A673 (cell line): ENCODE results near the gene HSD17B14. TPM values are rescaled to one million over a fixed set of nuclear protein-coding genes. Genes with fewer than 3 reads are reported as not detected.

ENCODE experiments used
- BruUV-seq: library from RNA; stranded (reverse); fragments of 400-500 nt; replicated peaks from 2 replicates; lab custom pipeline; 2021; lab: Mats Ljungman, UMichigan
- CTCF ChIA-PET: fragments of 300-600 bp; sonication (Branson Sonifier 250); formaldehyde crosslinking; loops from one replicate; lab custom pipeline; 2022; ENCODE audit warnings: antibody characterized with exemption; lab: Charles Lee
- POLR2A ChIA-PET: fragments of 300-600 bp; sonication (Branson Sonifier 250); formaldehyde crosslinking; loops from one replicate; lab custom pipeline; 2022; ENCODE audit warnings: antibody characterized with exemption; ENCODE audit not compliant: low non-redundant PET; lab: Charles Lee
- DNase-seq: peaks from one replicate; pipeline ENCODE4 v3.0.0-alpha.2; 2015; ENCODE audit warnings: low spot score
- H3K27ac ChIP-seq: fragments of 200-600 bp; sonication (generic); 2 replicates; pipeline ENCODE4 v1.5.1; 2016; ENCODE audit warnings: mixed run types, low read depth, mild to moderate bottlenecking, mixed read lengths, antibody characterized with exemption, low read length; ENCODE audit not compliant: poor library complexity, severe bottlenecking
- H3K27me3 ChIP-seq: fragments of 200-600 bp; sonication (generic); replicated peaks from 2 replicates; pipeline ENCODE4 v1.6.1; 2017; ENCODE audit warnings: mixed run types, low read depth, mild to moderate bottlenecking, mixed read lengths, antibody characterized with exemption, low read length; ENCODE audit not compliant: insufficient read depth, poor library complexity
- H3K36me3 ChIP-seq: fragments of 200-600 bp; sonication (generic); 2 replicates; pipeline ENCODE4 v1.6.1; 2016; ENCODE audit warnings: mixed run types, mild to moderate bottlenecking, mixed read lengths, antibody characterized with exemption, low read length; ENCODE audit not compliant: insufficient read depth, poor library complexity, severe bottlenecking
- H3K4me1 ChIP-seq: fragments of 200-600 bp; sonication (generic); 2 replicates; pipeline ENCODE4 v1.6.1; 2017; ENCODE audit warnings: mixed run types, mild to moderate bottlenecking, mixed read lengths, antibody characterized with exemption, low read length; ENCODE audit not compliant: insufficient read depth, poor library complexity, severe bottlenecking
- H3K4me3 ChIP-seq: fragments of 200-600 bp; sonication (generic); 2 replicates; pipeline ENCODE4 v1.5.1; 2016; ENCODE audit warnings: low read depth, mixed run types, mild to moderate bottlenecking, mixed read lengths, low read length; ENCODE audit not compliant: poor library complexity, severe bottlenecking
- H3K9me3 ChIP-seq: fragments of 200-600 bp; sonication (generic); 2 replicates; pipeline ENCODE4 v1.6.1; 2016; ENCODE audit warnings: mixed run types, low read depth, mild to moderate bottlenecking, mixed read lengths, antibody characterized with exemption, low read length; ENCODE audit not compliant: poor library complexity, severe bottlenecking
- EZH2 ChIP-seq: fragments of 200-600 bp; sonication (generic); IDR thresholded peaks from 2 replicates; pipeline ENCODE4 v1.6.1; 2017; ENCODE audit warnings: borderline replicate concordance, low read depth, mild to moderate bottlenecking, mixed read lengths, antibody characterized with exemption, low read length; ENCODE audit not compliant: poor library complexity, severe bottlenecking
- intact Hi-C: fragments of 100-400 bp; cut with micrococcal nuclease; formaldehyde crosslinking; loops from one replicate; pipeline ENCODE4 v1.10.0; 2022; ENCODE audit not compliant: unreplicated experiment
- total RNA-seq: library from RNA; stranded (reverse); gene quantifications from 2 replicates; pipeline ENCODE4 v1.2.3, GENCODE V29; 2021
- TF ChIP-seq, protein P1 (sequence below): fragments of 300-800, 200-600 bp; sonication (generic); conservative IDR thresholded peaks from 2 replicates; pipeline ENCODE4 v1.5.1; 2017; ENCODE audit warnings: low read depth, mild to moderate bottlenecking, antibody characterized with exemption, low read length, moderate library complexity, mixed read lengths

The HSD17B14 gene
- total RNA-seq, 1 experiment from 2014 or later = 2.0 TPM

- POLR2A ChIA-PET = no interaction called here
- H3K27ac ChIP-seq = peak overlapping the region; percentile 74
- peak; percentile 83 for DNase-seq
These were observed 24.0 kb downstream of the HSD17B14 start for GRCh38 chr19:48812094-48812929.

GRCh38 chr19:48810151-48810550 is 26.1 kb downstream of the HSD17B14 start:
- peaks cover 17% of the 10 kb centered on the region for H3K4me1 ChIP-seq
- no peaks in the 10 kb centered on the region for H3K9me3 ChIP-seq
- H3K27ac ChIP-seq = peak overlapping the region; percentile 60
- H3K4me3 ChIP-seq = peak overlapping the region; percentile 67
- H3K27me3 ChIP-seq = no peaks in the 10 kb centered on the region
- TF ChIP-seq EZH2 = no peak
- TF ChIP-seq, protein P1, sequence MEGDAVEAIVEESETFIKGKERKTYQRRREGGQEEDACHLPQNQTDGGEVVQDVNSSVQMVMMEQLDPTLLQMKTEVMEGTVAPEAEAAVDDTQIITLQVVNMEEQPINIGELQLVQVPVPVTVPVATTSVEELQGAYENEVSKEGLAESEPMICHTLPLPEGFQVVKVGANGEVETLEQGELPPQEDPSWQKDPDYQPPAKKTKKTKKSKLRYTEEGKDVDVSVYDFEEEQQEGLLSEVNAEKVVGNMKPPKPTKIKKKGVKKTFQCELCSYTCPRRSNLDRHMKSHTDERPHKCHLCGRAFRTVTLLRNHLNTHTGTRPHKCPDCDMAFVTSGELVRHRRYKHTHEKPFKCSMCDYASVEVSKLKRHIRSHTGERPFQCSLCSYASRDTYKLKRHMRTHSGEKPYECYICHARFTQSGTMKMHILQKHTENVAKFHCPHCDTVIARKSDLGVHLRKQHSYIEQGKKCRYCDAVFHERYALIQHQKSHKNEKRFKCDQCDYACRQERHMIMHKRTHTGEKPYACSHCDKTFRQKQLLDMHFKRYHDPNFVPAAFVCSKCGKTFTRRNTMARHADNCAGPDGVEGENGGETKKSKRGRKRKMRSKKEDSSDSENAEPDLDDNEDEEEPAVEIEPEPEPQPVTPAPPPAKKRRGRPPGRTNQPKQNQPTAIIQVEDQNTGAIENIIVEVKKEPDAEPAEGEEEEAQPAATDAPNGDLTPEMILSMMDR = no peak
- no peak for DNase-seq
- H3K36me3 ChIP-seq = peaks cover 5% of the 10 kb centered on the region
- intact Hi-C loops = no loop called here
- ChIA-PET CTCF (interaction anchor here (1.0 to 1.8 kb wide), 2 partner anchors 15 to 22 kb away, joined by 3 to 4 read pairs; no protein-coding TSS in a partner anchor), POLR2A (interaction anchor here (0.6 kb wide), 1 partner anchor 155 kb away, joined by 3 read pairs; no protein-coding TSS in a partner anchor)
- TSS peak; percentile 77 for BruUV-seq

More at GRCh38 chr19:48812094-48812929, 24.0 kb downstream of the HSD17B14 start:
- no peaks in the 10 kb centered on the region for H3K9me3 ChIP-seq
- H3K4me3 ChIP-seq = peak overlapping the region; percentile 33
- intact Hi-C loops = no loop called here
- H3K27me3 ChIP-seq = no peaks in the 10 kb centered on the region
- no TSS peak for BruUV-seq
- peaks cover 17% of the 10 kb centered on the region for H3K4me1 ChIP-seq
- TF ChIP-seq EZH2 = no peak
- TF ChIP-seq, protein P1 = 0 out of 2 replicates have a peak, but pooled peaks have one; percentile 9
- CTCF ChIA-PET = interaction anchor here (1.0 kb wide), 1 partner anchor 17 kb away, joined by 5 read pairs; no protein-coding TSS in a partner anchor
- H3K36me3 ChIP-seq = no peaks in the 10 kb centered on the region

DNA sequence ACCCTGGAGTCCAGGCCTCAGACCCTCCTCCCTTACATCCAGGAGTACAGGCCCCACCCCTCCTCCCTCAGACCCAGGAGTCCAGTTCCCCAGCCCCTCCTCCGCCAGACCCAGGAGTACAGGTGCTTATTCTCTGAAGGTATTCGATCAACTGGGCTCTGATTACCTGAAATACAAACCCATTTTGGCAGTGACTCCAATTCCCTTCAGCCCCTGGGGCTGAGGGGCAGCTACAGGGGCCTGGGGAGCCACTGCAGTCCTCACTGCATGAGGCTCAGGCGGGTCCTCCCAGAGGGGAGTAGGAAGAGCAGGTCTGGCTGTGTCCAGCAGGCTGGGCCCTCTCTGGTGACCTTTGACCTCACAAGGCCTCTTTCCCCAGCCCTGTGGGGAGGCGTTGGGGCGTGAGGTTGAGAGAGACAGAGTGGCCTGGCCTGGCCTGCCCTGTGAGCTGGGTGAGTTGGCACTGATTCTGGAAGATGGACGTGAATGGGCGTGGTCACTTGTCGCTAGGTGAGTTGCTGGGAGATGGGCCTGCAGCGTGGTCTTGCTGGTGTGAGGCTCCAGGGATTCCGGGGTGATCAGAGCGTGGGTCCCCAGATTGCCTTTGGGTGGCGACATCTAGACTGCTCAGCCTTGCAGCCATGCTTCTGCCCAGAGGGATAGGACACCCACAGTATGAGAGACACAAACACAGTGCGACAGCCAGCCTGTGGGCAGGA is 28.5 kb downstream of the HSD17B14 start:
- ChIA-PET POLR2A (no interaction called here), CTCF (no interaction called here)
- intact Hi-C loops = no loop called here

More for the DNA sequence above, 28.5 kb downstream of the HSD17B14 start:
- TF ChIP-seq, protein P1 = 0 out of 2 replicates have a peak, but pooled peaks have one; percentile 29
- no peak for TF ChIP-seq EZH2
- no TSS peak for BruUV-seq
- Histone ChIP-seq H3K36me3 (peaks cover 5% of the 10 kb centered on the region), H3K9me3 (no peaks in the 10 kb centered on the region), H3K27ac (peak overlapping the region; percentile 20), H3K27me3 (no peaks in the 10 kb centered on the region), H3K4me1 (peaks cover 13% of the 10 kb centered on the region), H3K4me3 (no peak overlapping the region)
- no peak for DNase-seq
